Measurements from ENCODE around the gene PCDH15. TPM values are rescaled to one million over a fixed set of nuclear protein-coding genes. Genes with fewer than 3 reads are reported as not detected.

The PCDH15 gene
- polyA plus RNA-seq, 1 of the 3 experiments (the other 2 are of a cell fraction), result 0.03 TPM

- no peak overlapping the region for H2AFZ ChIP-seq (ENCODE audit: low read depth)
- no peaks in the 10 kb centered on the region for H4K20me1 ChIP-seq (ENCODE audit: insufficient read depth)
- H3K4me1 ChIP-seq (ENCODE audit: control insufficient read depth in 1 of 2, insufficient read depth in 2 of 2, low read depth in 1 of 2, low read length in 1 of 2), result peaks cover 0 to 2% of the 10 kb centered on the region in 2 experiments; a peak in 2 of 4 replicates
- no peak for DNase-seq
- no peaks in the 10 kb centered on the region for H3K79me2 ChIP-seq (ENCODE audit: insufficient read depth)
- H3K4me2 ChIP-seq, result no peak overlapping the region
- TF ChIP-seq RCOR1 (IDR thresholded peaks at IDR 0.05; ENCODE audit: low read length), result no peak
- H3K9ac ChIP-seq, result no peak overlapping the region
- H3K9me2 ChIP-seq, result no peaks in the 10 kb centered on the region
- CTCF ChIA-PET, result no interaction called here
- 12% methylated on average over 1 of the region's 1 CpG for WGBS (ENCODE audit: low lambda C conversion rate)
- H3F3A ChIP-seq (replicated peaks; ENCODE audit: insufficient read depth), result no peaks in the 10 kb centered on the region
- no peaks in the 10 kb centered on the region for H3K9me3 ChIP-seq
- H3K27ac ChIP-seq (ENCODE audit: low read depth in 2 of 2, low read length in 1 of 2), result no peak overlapping the region
- no peak overlapping the region for H3K4me3 ChIP-seq (ENCODE audit: low read depth in 2 of 2, low read length in 1 of 2)
- H3K36me3 ChIP-seq (replicated peaks in 1 of 2; ENCODE audit: control insufficient read depth in 1 of 2, insufficient read depth in 2 of 2, low read length in 1 of 2), result no peaks in the 10 kb centered on the region
- POLR2A ChIA-PET, result no interaction called here
- no peaks in the 10 kb centered on the region for H3K27me3 ChIP-seq (ENCODE audit: insufficient read depth)
Observed at GRCh38 chr10:54096892-54097291, 704.1 kb downstream of the PCDH15 start.

- Histone ChIP-seq H3K4me2 (no peak overlapping the region), H3K79me2 (ENCODE audit: insufficient read depth) (no peaks in the 10 kb centered on the region), H3K9me3 (no peaks in the 10 kb centered on the region), H3K27ac (ENCODE audit: low read depth in 2 of 2, low read length in 1 of 2) (no peak overlapping the region), H3K36me3 (replicated peaks in 1 of 2; ENCODE audit: control insufficient read depth in 1 of 2, insufficient read depth in 2 of 2, low read length in 1 of 2) (no peaks in the 10 kb centered on the region), H3K27me3 (ENCODE audit: insufficient read depth) (no peaks in the 10 kb centered on the region), H3K9ac (no peak overlapping the region), H2AFZ (ENCODE audit: low read depth) (no peak overlapping the region), H4K20me1 (ENCODE audit: insufficient read depth) (no peaks in the 10 kb centered on the region), H3K4me1 (ENCODE audit: control insufficient read depth in 1 of 2, insufficient read depth in 2 of 2, low read depth in 1 of 2, low read length in 1 of 2) (peaks cover 0 to 2% of the 10 kb centered on the region in 2 experiments; a peak in 2 of 4 replicates), H3K9me2 (no peaks in the 10 kb centered on the region), H3F3A (replicated peaks; ENCODE audit: insufficient read depth) (no peaks in the 10 kb centered on the region), H3K4me3 (ENCODE audit: low read depth in 2 of 2, low read length in 1 of 2) (no peak overlapping the region)
- CTCF ChIA-PET, result no interaction called here
- DNase-seq, result no peak
- TF ChIP-seq PBX3 (IDR thresholded peaks at IDR 0.05), result no peak
- no peak for TF ChIP-seq ELF1 (IDR thresholded peaks at IDR 0.05)
- TF ChIP-seq ZBTB33 (IDR thresholded peaks at IDR 0.05; ENCODE audit: borderline replicate concordance, low read depth), result no peak
- TF ChIP-seq FOXM1 (IDR thresholded peaks at IDR 0.05; ENCODE audit: low read depth), result no peak
- TF ChIP-seq POLR2AphosphoS5 (IDR thresholded peaks at IDR 0.05; ENCODE audit: low read depth, low read length), result no peak
- TF ChIP-seq SIN3A (IDR thresholded peaks at IDR 0.05; ENCODE audit: borderline replicate concordance, low read depth, low read length), result no peak
- TF ChIP-seq EZH2phosphoT487 (IDR thresholded peaks at IDR 0.05; ENCODE audit: borderline replicate concordance, low read depth), result no peak
- no peak for TF ChIP-seq YY1 (IDR thresholded peaks at IDR 0.05; ENCODE audit: low read depth)
- POLR2A ChIA-PET, result no interaction called here
- WGBS (ENCODE audit: low lambda C conversion rate), result 25% methylated on average over 5 of the region's 5 CpGs
Observed at GRCh38 chr10:54094321-54094720, 706.7 kb downstream of the PCDH15 start.

- no peaks in the 10 kb centered on the region for H3K9me3 ChIP-seq
- H3K9ac ChIP-seq, result no peak overlapping the region
- no peaks in the 10 kb centered on the region for H3K79me2 ChIP-seq (ENCODE audit: insufficient read depth)
- 31% methylated on average over 2 of the region's 2 CpGs for WGBS (ENCODE audit: low lambda C conversion rate)
- ChIA-PET CTCF (no interaction called here), POLR2A (no interaction called here)
- no peaks in the 10 kb centered on the region for H3K27me3 ChIP-seq (ENCODE audit: insufficient read depth)
- no peak overlapping the region for H3K4me2 ChIP-seq
- H2AFZ ChIP-seq (ENCODE audit: low read depth), result no peak overlapping the region
- DNase-seq, result no peak
- H3K9me2 ChIP-seq, result no peaks in the 10 kb centered on the region
- no peak for TF ChIP-seq JUND (IDR thresholded peaks at IDR 0.05)
- TF ChIP-seq FOXM1 (IDR thresholded peaks at IDR 0.05; ENCODE audit: low read depth), result no peak
- TF ChIP-seq TCF12 (IDR thresholded peaks at IDR 0.05), result no peak
- TF ChIP-seq MXI1 (IDR thresholded peaks at IDR 0.05; ENCODE audit: low read depth, low read length), result no peak
- no peak for TF ChIP-seq SIN3A (IDR thresholded peaks at IDR 0.05; ENCODE audit: borderline replicate concordance, low read depth, low read length)
- no peak for TF ChIP-seq ZBTB33 (IDR thresholded peaks at IDR 0.05; ENCODE audit: borderline replicate concordance, low read depth)
- TF ChIP-seq RXRA (IDR thresholded peaks at IDR 0.05; ENCODE audit: borderline replicate concordance, low read depth), result no peak
- TF ChIP-seq EP300 (IDR thresholded peaks at IDR 0.05; ENCODE audit: borderline replicate concordance in 1 of 2, low read depth in 1 of 2, low read length in 1 of 2), result no peak
- no peaks in the 10 kb centered on the region for H3K36me3 ChIP-seq (replicated peaks in 1 of 2; ENCODE audit: control insufficient read depth in 1 of 2, insufficient read depth in 2 of 2, low read length in 1 of 2)
- no peaks in the 10 kb centered on the region for H4K20me1 ChIP-seq (ENCODE audit: insufficient read depth)
- H3K27ac ChIP-seq (ENCODE audit: low read depth in 2 of 2, low read length in 1 of 2), result no peak overlapping the region
- peaks cover 0 to 2% of the 10 kb centered on the region in 2 experiments; a peak in 2 of 4 replicates for H3K4me1 ChIP-seq (ENCODE audit: control insufficient read depth in 1 of 2, insufficient read depth in 2 of 2, low read depth in 1 of 2, low read length in 1 of 2)
- no peak overlapping the region for H3K4me3 ChIP-seq (ENCODE audit: low read depth in 2 of 2, low read length in 1 of 2)
- no peaks in the 10 kb centered on the region for H3F3A ChIP-seq (replicated peaks; ENCODE audit: insufficient read depth)
Observed at GRCh38 chr10:54091237-54091636, 709.8 kb downstream of the PCDH15 start.
